Endodermal cell (in vitro differentiated cells): ENCODE results near the gene HLA-DPB1. TPM values are rescaled to one million over a fixed set of nuclear protein-coding genes. Genes with fewer than 3 reads are reported as not detected.

ENCODE experiments used
- DNase-seq: peaks from one replicate; pipeline ENCODE4 v3.0.0-alpha.2; 2017
- H3K27ac ChIP-seq: 2 replicates; pipeline ENCODE4 v1.5.1; 2013; ENCODE audit warnings: mild to moderate bottlenecking, low read depth, low read length, moderate library complexity
- H3K27me3 ChIP-seq: 2 replicates; pipeline ENCODE4 v1.6.1; 2013; ENCODE audit warnings: mild to moderate bottlenecking, low read length, moderate library complexity; ENCODE audit not compliant: insufficient read depth, control insufficient read depth, poor library complexity, severe bottlenecking
- H3K36me3 ChIP-seq: 2 replicates; pipeline ENCODE4 v1.7.0; 2013; ENCODE audit warnings: mild to moderate bottlenecking, low read length, moderate library complexity; ENCODE audit not compliant: control insufficient read depth, insufficient read depth
- H3K4me1 ChIP-seq: one replicate; pipeline ENCODE4 v1.7.0; 2013; ENCODE audit warnings: low read length; ENCODE audit not compliant: control insufficient read depth, insufficient read depth
- H3K4me3 ChIP-seq: 2 replicates; pipeline ENCODE4 v1.5.1; 2013; ENCODE audit warnings: mild to moderate bottlenecking, low read length, moderate library complexity
- H3K9ac ChIP-seq: 2 replicates; pipeline ENCODE4 v1.6.1; 2013; ENCODE audit warnings: mild to moderate bottlenecking, low read length, moderate library complexity; ENCODE audit not compliant: poor library complexity, severe bottlenecking; ENCODE audit errors: extremely low read depth
- H3K9me3 ChIP-seq: 2 replicates; pipeline ENCODE4 v1.6.1; 2013; ENCODE audit warnings: mild to moderate bottlenecking, low read length, moderate library complexity; ENCODE audit not compliant: control insufficient read depth
- H3K27ac Mint-ChIP-seq: 2 replicates; pipeline ENCODE4 v1.8.0; 2020; ENCODE audit warnings: mixed read lengths
- H3K27me3 Mint-ChIP-seq: 2 replicates; pipeline ENCODE4 v1.8.0; 2021; ENCODE audit warnings: mild to moderate bottlenecking, mixed read lengths; ENCODE audit not compliant: insufficient read depth
- H3K36me3 Mint-ChIP-seq: 2 replicates; pipeline ENCODE4 v1.8.0; 2020; ENCODE audit warnings: low read depth, mixed read lengths
- H3K4me1 Mint-ChIP-seq: 2 replicates; pipeline ENCODE4 v1.8.0; 2020; ENCODE audit warnings: mixed read lengths
- H3K4me3 Mint-ChIP-seq: 2 replicates; pipeline ENCODE4 v1.8.0; 2020; ENCODE audit warnings: mild to moderate bottlenecking, moderate library complexity, mixed read lengths
- H3K9me3 Mint-ChIP-seq: 2 replicates; pipeline ENCODE4 v1.8.0; 2020; ENCODE audit warnings: mild to moderate bottlenecking, mixed read lengths
- WGBS, 2 experiments: methylation state at CpG; one replicate each; pipeline versions ENCODE4 v1.1.5 to v1.1.7; 2013; ENCODE audit warnings: missing lambda C conversion rate in 2 of 2, mixed read lengths in 1 of 2; ENCODE audit not compliant: insufficient coverage in 1 of 2, insufficient read length in 1 of 2; 5-methylcytosine and 5-hydroxymethylcytosine counted together
- total RNA-seq, 2 donors: library from RNA; stranded (reverse); fragmentation: NEBNext Ultra II Directional in 1 of 2; extraction: Animal tissue kit (Norgen Biotek cat#: 25700) in 1 of 2; gene quantifications; 2 replicates in 1 of 2; 3 replicates in 1 of 2; pipeline ENCODE4 v1.2.1, GENCODE V29; 2021
- TF ChIP-seq, protein P1 (sequence below): fragments of 200-600 bp; sonication (generic); conservative IDR thresholded peaks from 2 replicates; pipeline ENCODE4 v1.5.0; 2021; ENCODE audit warnings: antibody characterized with exemption, mild to moderate bottlenecking

HLA-DPB1 gene
- total RNA-seq, 2 donors from 2014 or later, result 13.5 to 20.6 TPM

DNA sequence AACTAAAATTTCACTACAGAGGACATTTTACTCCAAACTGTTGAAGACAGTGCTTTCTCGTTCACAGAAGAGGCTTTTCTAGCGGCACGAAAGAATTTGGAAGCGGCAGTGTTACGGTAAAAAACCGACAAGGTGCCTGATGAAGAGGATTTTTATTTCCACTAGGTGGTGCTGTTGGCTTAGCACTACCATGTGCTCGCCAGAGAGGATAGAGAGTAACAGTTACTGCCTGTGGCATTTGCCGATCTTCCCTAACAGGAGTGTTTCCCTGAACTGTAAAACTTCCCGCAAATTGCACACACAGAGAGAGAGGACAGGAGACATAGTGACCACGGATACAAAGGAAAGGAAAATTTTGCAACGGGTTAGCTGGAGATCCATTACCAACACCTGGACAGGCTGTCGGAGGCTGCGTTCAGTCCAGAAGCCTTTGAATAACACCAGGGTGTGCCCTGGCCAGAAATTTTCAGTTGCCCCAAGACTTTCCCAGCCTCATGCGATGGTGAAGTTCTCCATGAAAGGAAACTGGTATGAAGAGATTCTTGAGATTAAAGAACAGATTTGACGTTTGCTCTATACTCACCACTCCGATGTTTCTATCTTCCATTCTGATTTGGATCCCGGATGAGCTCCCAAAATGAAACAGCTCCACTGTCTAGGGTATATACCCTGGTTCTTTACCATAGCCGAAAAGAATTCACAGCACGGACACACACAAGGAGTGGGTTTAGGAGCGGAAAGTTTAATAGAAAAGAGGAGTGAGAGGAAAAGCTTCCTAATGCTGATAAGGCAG, 48.1 kb downstream of the HLA-DPB1 start:
- 69 to 81% methylated on average over 14 to 20 of the region's 20 CpGs for WGBS, 2 experiments
- TF ChIP-seq, protein P1, sequence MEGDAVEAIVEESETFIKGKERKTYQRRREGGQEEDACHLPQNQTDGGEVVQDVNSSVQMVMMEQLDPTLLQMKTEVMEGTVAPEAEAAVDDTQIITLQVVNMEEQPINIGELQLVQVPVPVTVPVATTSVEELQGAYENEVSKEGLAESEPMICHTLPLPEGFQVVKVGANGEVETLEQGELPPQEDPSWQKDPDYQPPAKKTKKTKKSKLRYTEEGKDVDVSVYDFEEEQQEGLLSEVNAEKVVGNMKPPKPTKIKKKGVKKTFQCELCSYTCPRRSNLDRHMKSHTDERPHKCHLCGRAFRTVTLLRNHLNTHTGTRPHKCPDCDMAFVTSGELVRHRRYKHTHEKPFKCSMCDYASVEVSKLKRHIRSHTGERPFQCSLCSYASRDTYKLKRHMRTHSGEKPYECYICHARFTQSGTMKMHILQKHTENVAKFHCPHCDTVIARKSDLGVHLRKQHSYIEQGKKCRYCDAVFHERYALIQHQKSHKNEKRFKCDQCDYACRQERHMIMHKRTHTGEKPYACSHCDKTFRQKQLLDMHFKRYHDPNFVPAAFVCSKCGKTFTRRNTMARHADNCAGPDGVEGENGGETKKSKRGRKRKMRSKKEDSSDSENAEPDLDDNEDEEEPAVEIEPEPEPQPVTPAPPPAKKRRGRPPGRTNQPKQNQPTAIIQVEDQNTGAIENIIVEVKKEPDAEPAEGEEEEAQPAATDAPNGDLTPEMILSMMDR, result peak; percentile 81
- Histone ChIP-seq H3K27ac (no peak overlapping the region), H3K9me3 (peaks cover 22% of the 10 kb centered on the region), H3K4me3 (no peak overlapping the region), H3K4me1 (no peaks in the 10 kb centered on the region), H3K36me3 (no peaks in the 10 kb centered on the region), H3K27me3 (no peaks in the 10 kb centered on the region), H3K9ac (no peak overlapping the region)
- no peaks in the 10 kb centered on the region for H3K27me3 Mint-ChIP-seq
- DNase-seq, result peak; percentile 72
- H3K4me3 Mint-ChIP-seq, result no peak overlapping the region
- peaks cover 31% of the 10 kb centered on the region for H3K9me3 Mint-ChIP-seq
- no peak overlapping the region for H3K27ac Mint-ChIP-seq
- H3K4me1 Mint-ChIP-seq, result peaks cover 36% of the 10 kb centered on the region
- H3K36me3 Mint-ChIP-seq, result peaks cover 12% of the 10 kb centered on the region

DNA sequence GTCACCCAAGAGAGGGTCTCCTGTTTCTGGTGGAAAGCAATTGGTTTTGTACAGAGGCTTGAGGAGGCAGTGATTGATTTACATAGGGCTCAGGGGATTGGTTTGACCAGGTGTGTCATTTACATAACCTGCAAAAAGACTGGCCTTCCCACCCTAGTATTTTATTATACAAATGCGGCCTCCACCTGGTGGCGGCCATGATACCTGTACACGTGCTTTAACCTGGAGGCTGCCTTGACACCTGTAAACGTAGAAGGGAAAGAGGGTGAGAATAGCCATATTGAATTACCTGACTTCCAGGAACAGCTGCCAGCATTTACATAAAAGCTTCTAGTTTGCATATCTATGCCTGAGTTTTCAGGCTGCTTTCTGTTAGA, 48.7 kb downstream of the HLA-DPB1 start:
- Histone ChIP-seq H3K27me3 (no peaks in the 10 kb centered on the region), H3K36me3 (no peaks in the 10 kb centered on the region), H3K4me1 (no peaks in the 10 kb centered on the region), H3K4me3 (no peak overlapping the region), H3K27ac (no peak overlapping the region), H3K9ac (no peak overlapping the region), H3K9me3 (peaks cover 22% of the 10 kb centered on the region)
- TF ChIP-seq, protein P1, result no peak
- WGBS, 2 experiments, result 72 to 84% methylated on average over 3 to 4 of the region's 4 CpGs
- no peak for DNase-seq
- Mint-ChIP-seq H3K36me3 (peaks cover 12% of the 10 kb centered on the region), H3K27ac (no peak overlapping the region), H3K9me3 (peaks cover 31% of the 10 kb centered on the region), H3K4me1 (peaks cover 33% of the 10 kb centered on the region), H3K4me3 (no peak overlapping the region), H3K27me3 (no peaks in the 10 kb centered on the region)

DNA sequence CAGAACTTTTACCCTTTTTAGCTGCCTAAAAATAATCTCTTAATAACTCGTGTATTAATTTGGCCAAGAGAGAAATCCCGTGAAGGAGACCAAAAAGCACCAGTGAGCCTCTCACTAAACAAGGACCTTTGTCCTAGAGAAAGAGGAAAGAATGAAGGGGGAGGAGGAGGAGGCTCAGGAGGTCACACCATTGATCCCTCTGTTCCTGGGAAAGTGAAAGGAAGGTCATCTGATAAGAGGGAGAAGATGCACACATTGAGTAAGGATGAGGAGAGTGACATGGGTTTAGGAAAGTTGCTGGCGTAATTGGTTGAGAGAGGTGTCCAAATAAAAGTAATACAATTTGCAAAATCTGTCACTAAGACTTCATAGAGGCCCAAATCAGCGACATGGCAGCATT, 49.2 kb downstream of the HLA-DPB1 start:
- H3K9me3 Mint-ChIP-seq, result peaks cover 31% of the 10 kb centered on the region
- Histone ChIP-seq H3K36me3 (no peaks in the 10 kb centered on the region), H3K27me3 (no peaks in the 10 kb centered on the region), H3K9ac (no peak overlapping the region), H3K4me1 (no peaks in the 10 kb centered on the region), H3K4me3 (no peak overlapping the region), H3K9me3 (peaks cover 22% of the 10 kb centered on the region), H3K27ac (no peak overlapping the region)
- H3K27ac Mint-ChIP-seq, result no peak overlapping the region
- no peak overlapping the region for H3K4me3 Mint-ChIP-seq
- no peak for DNase-seq
- peaks cover 31% of the 10 kb centered on the region for H3K4me1 Mint-ChIP-seq
- peaks cover 12% of the 10 kb centered on the region for H3K36me3 Mint-ChIP-seq
- TF ChIP-seq, protein P1, result no peak
- H3K27me3 Mint-ChIP-seq, result no peaks in the 10 kb centered on the region
- 78 to 83% methylated on average over 3 to 4 of the region's 4 CpGs for WGBS, 2 experiments
